ENCODE data around the gene COL4A2.

The COL4A2 gene

DNA sequence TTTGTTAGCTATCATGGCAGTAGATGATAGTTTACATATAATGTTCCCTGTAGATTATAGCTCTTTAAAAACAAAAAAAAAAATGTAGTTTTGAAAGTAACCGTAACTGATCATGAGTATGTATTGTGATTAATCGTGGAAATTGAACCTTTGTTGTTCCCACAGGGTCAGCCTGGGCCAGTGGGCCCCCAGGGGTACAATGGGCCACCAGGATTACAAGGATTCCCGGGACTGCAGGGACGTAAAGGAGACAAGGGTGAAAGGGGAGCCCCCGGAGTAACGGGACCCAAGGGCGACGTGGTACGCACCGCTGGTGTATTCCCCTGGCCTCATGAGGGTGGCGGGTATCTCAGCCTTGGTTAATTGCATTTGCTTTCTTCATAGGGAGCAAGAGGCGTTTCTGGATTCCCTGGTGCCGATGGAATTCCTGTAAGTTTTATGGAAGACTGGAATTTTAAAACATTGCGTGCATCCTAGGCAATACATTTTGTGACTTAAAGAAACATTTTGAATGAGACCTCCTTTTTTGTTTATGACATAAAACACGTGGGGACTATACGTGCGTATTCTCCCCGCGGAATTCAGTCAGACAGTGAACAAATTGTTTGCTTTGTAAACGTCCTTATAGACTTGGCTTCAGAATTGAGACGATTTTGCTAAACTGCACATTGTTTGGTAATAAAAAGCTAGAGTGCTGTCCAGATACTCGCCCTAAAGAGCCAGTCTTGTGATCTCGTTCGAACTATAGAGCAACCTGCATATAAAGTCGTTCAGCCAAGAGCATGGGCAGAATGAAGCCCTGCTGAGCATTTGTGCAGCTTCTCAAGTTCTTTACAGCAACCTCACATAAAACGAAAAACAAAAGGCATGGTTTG, 117.7 kb downstream of the COL4A2 start:
- Histone ChIP-seq H3K27ac (ENCODE audit: insufficient read depth, low read depth, low read length, poor library complexity, severe bottlenecking) (no peak overlapping the region), H3K27me3 (ENCODE audit: control insufficient read depth, insufficient read depth, low read length, poor library complexity, severe bottlenecking) (no peaks in the 10 kb centered on the region)
- 90 to 91% methylated on average over 26 of the region's 26 CpGs for WGBS, 2 experiments

DNA sequence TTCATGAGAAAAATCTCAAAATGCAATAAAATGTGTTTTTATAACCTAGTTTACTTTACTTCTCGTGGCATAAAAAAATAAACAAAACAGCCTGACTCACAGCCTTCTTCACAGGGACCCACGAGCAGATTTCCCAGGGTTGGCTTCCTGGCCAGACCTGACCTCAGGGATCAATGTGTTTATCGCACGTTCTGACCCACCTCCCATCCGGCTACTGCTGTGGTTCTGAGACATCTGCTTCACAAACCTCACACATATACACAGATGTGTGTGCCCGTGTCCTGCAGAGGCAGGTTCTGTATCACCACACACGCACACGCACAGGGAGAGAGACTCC, 118.3 kb downstream of the COL4A2 start:
- 96 to 98% methylated on average over 8 of the region's 8 CpGs for WGBS, 2 experiments
- H3K27ac ChIP-seq (ENCODE audit: insufficient read depth, low read depth, low read length, poor library complexity, severe bottlenecking): no peak overlapping the region
- no peak overlapping the region for H3K4me3 ChIP-seq (ENCODE audit: insufficient read depth, low read depth, low read length)

More for the DNA sequence above, 117.7 kb downstream of the COL4A2 start:
- Histone ChIP-seq H3K36me3 (ENCODE audit: control insufficient read depth, insufficient read depth, low read length) (peaks cover 2% of the 10 kb centered on the region), H3K9me3 (ENCODE audit: control insufficient read depth, low read length) (no peaks in the 10 kb centered on the region), H3K4me1 (ENCODE audit: control insufficient read depth, insufficient read depth, low read length) (no peaks in the 10 kb centered on the region), H3K4me3 (ENCODE audit: insufficient read depth, low read depth, low read length) (no peak overlapping the region)

DNA sequence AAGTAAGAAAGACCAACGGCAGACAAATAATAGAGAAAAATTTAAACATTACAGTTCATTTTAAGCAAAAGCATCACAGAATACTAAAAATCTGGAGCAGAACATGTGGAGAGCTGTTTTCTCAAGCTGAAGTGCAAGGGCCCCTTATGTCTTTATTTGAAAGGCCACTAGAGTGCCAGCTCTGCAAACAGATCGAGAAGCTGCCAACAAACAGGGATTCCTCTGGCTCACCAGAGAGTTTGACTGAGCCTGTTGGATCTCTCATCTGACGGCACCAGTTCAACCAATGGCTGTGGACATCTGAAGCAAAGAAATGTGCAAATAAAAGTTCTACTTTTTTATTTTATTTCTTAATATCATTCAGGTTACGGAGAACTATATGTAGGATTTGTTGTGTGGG, 119.7 kb downstream of the COL4A2 start:
- no peaks in the 10 kb centered on the region for H3K9me3 ChIP-seq (ENCODE audit: control insufficient read depth, low read length)
- 84 to 95% methylated on average over 4 of the region's 4 CpGs for WGBS, 2 experiments
- H3K4me3 ChIP-seq (ENCODE audit: insufficient read depth, low read depth, low read length): no peak overlapping the region
- H3K27ac ChIP-seq (ENCODE audit: insufficient read depth, low read depth, low read length, poor library complexity, severe bottlenecking): no peak overlapping the region
- H3K4me1 ChIP-seq (ENCODE audit: control insufficient read depth, insufficient read depth, low read length): no peaks in the 10 kb centered on the region
- peaks cover 11% of the 10 kb centered on the region for H3K36me3 ChIP-seq (ENCODE audit: control insufficient read depth, insufficient read depth, low read length)
- H3K27me3 ChIP-seq (ENCODE audit: control insufficient read depth, insufficient read depth, low read length, poor library complexity, severe bottlenecking): no peaks in the 10 kb centered on the region

More for the DNA sequence above, 118.3 kb downstream of the COL4A2 start:
- Histone ChIP-seq H3K27me3 (ENCODE audit: control insufficient read depth, insufficient read depth, low read length, poor library complexity, severe bottlenecking) (no peaks in the 10 kb centered on the region), H3K9me3 (ENCODE audit: control insufficient read depth, low read length) (no peaks in the 10 kb centered on the region), H3K36me3 (ENCODE audit: control insufficient read depth, insufficient read depth, low read length) (peaks cover 6% of the 10 kb centered on the region), H3K4me1 (ENCODE audit: control insufficient read depth, insufficient read depth, low read length) (no peaks in the 10 kb centered on the region)

DNA sequence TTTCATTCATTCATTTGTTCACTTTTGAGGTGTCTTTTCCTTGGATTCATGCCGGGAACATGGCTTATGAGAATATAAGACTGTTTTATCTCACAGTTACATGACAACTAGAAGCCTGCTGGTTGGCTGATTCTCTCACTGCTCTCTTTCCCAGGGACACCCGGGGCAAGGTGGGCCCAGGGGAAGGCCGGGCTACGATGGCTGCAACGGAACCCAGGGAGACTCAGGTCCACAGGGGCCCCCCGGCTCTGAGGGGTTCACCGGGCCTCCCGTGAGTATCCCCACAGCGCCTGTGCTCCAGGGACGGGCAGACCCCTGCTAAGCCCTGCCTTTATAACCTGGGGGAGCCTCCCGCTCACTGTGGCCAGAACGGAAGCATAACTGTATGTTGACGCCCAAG, 121.2 kb downstream of the COL4A2 start:
- H3K4me3 ChIP-seq (ENCODE audit: insufficient read depth, low read depth, low read length): no peak overlapping the region
- H3K27ac ChIP-seq (ENCODE audit: insufficient read depth, low read depth, low read length, poor library complexity, severe bottlenecking): no peak overlapping the region
- 95 to 96% methylated on average over 13 of the region's 13 CpGs for whole genome bisulfite sequencing, 2 experiments
- H3K4me1 ChIP-seq (ENCODE audit: control insufficient read depth, insufficient read depth, low read length): no peaks in the 10 kb centered on the region
- no peaks in the 10 kb centered on the region for H3K9me3 ChIP-seq (ENCODE audit: control insufficient read depth, low read length)
- no peaks in the 10 kb centered on the region for H3K27me3 ChIP-seq (ENCODE audit: control insufficient read depth, insufficient read depth, low read length, poor library complexity, severe bottlenecking)
- H3K36me3 ChIP-seq (ENCODE audit: control insufficient read depth, insufficient read depth, low read length): peaks cover 11% of the 10 kb centered on the region

DNA sequence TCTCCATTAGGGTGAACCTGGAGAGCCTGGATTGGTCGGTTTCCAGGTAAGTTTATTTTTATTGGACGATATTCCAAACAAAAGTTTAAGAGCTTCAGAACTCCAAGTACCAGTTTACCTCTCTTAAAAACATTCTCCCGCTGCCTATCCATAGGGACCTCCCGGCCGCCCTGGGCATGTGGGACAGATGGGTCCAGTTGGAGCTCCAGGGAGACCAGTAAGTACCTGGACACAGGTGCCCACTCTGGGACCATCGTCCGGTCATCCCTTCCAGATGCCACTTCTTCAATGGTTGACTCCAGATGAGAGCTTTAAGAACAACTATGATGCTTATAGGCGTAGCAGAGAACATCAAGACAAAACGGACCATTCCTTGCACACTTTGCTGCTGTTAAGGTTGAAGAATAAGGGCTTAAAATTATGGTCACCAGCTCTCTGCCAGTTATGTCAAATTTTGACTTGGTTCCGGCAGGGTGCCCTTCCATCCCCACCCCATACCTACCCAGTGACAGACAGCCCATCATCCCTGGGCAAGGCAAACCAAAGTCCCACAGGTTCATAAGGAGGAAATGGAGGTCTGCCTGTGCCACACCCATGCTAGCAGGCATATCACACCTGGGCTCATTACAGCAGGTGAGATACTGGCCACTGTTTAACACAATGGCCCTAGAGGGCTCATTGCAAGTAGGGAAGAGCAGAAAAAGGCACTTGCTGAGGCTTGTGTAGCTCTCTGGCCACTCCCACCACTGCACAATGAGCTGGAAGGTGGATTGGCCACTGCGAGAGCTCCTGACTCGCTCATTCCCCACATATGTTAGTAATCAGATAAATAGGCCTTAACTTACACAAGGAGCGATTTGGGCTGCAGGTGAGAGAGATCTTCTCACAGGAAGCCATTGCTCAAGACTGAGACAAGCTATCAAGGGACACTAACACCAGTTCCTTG, 123.6 kb downstream of the COL4A2 start:
- Histone ChIP-seq H3K4me1 (ENCODE audit: control insufficient read depth, insufficient read depth, low read length) (no peaks in the 10 kb centered on the region), H3K4me3 (ENCODE audit: insufficient read depth, low read depth, low read length) (no peak overlapping the region), H3K36me3 (ENCODE audit: control insufficient read depth, insufficient read depth, low read length) (peaks cover 8% of the 10 kb centered on the region), H3K27ac (ENCODE audit: insufficient read depth, low read depth, low read length, poor library complexity, severe bottlenecking) (no peak overlapping the region), H3K9me3 (ENCODE audit: control insufficient read depth, low read length) (no peaks in the 10 kb centered on the region), H3K27me3 (ENCODE audit: control insufficient read depth, insufficient read depth, low read length, poor library complexity, severe bottlenecking) (no peaks in the 10 kb centered on the region)
- 93 to 95% methylated on average over 13 of the region's 13 CpGs for WGBS, 2 experiments

DNA sequence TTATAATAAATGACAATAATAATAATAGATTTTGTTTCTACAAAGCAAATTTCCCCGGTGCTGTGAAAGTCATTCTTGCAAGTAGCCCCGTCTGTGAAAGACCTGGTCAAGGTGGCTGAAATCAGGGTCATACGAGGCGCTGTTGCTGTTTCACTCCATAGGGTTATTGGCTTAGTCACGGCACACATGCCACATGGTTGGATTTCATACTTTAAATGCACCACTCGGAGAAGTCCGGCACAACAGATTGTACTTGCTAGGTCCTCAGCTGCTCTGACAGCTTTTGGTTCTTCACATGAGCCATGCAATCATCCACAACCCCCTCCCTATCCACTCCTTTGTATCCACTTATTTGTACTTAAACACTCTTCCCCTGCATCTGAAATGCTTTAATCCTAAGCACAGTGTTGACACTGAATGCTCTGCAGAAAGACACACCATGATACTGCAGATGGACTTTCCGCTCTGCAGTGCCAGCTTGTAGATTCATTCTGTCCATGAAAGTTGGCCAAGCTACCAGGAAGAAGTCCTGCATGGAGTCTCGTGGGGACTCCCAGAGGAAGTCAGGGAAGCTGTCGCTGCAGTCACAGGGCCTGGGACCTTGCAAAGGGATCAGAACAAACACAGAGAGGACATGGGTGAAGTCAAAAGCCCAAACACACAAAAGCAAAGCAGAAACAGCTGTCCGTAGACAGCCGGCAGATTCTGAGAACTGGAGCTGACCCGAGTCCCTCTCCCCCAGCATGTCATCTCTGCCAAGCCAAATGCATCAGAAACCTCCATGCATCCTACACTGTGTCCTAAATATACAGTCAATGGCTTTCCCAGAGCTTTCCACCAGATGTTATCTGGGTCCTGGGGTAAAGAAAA, 124.6 kb downstream of the COL4A2 start:
- 95 to 96% methylated on average over 13 of the region's 13 CpGs for WGBS, 2 experiments
- Histone ChIP-seq H3K4me3 (ENCODE audit: insufficient read depth, low read depth, low read length) (no peak overlapping the region), H3K27me3 (ENCODE audit: control insufficient read depth, insufficient read depth, low read length, poor library complexity, severe bottlenecking) (no peaks in the 10 kb centered on the region), H3K9me3 (ENCODE audit: control insufficient read depth, low read length) (no peaks in the 10 kb centered on the region), H3K36me3 (ENCODE audit: control insufficient read depth, insufficient read depth, low read length) (peaks cover 8% of the 10 kb centered on the region), H3K4me1 (ENCODE audit: control insufficient read depth, insufficient read depth, low read length) (no peaks in the 10 kb centered on the region), H3K27ac (ENCODE audit: insufficient read depth, low read depth, low read length, poor library complexity, severe bottlenecking) (no peak overlapping the region)

DNA sequence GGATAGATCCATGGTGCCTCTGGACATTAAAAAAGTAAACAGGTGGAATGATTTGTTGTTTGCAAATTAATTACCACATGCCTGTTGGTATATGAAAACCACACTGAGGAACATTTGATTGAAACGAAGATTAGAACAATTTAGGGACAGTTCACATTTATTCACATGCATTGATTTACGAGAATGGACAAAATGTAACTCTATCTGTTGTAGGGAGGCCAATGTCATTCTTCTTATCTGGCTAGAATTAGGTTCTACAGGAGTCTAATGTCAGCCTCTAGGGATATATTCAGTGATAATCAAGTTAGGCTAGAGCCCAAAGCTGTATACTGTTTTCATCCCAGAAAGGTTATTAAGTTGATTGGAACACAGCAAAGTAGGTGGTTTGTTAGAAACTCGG, 125.4 kb downstream of the COL4A2 start:
- H3K27ac ChIP-seq (ENCODE audit: insufficient read depth, low read depth, low read length, poor library complexity, severe bottlenecking): no peak overlapping the region
- H3K36me3 ChIP-seq (ENCODE audit: control insufficient read depth, insufficient read depth, low read length): peaks cover 8% of the 10 kb centered on the region
- WGBS, 2 experiments: 92 to 96% methylated on average over 3 of the region's 3 CpGs
- no peaks in the 10 kb centered on the region for H3K27me3 ChIP-seq (ENCODE audit: control insufficient read depth, insufficient read depth, low read length, poor library complexity, severe bottlenecking)
- no peaks in the 10 kb centered on the region for H3K4me1 ChIP-seq (ENCODE audit: control insufficient read depth, insufficient read depth, low read length)
- no peak overlapping the region for H3K4me3 ChIP-seq (ENCODE audit: insufficient read depth, low read depth, low read length)
- no peaks in the 10 kb centered on the region for H3K9me3 ChIP-seq (ENCODE audit: control insufficient read depth, low read length)

DNA sequence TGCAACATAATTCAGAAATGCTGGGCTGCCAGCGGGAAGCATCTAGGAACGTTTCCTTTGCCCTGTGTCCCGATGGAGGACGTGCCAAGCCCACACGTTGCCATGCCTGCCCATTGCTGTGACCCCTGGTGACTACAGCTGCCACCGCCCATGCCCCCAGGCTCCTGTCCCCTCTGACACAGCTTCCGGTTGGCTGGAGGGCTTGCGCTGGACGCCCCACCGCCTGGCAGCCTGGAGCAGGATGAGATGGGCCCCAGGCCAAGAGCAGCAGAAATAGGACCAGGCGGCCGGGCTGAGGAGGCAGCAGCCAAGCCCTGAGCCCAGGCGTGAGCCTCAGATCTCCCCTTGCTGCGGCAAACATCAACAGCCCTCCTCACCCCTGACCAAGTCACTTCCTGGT, 125.9 kb downstream of the COL4A2 start:
- Histone ChIP-seq H3K9me3 (ENCODE audit: control insufficient read depth, low read length) (no peaks in the 10 kb centered on the region), H3K4me3 (ENCODE audit: insufficient read depth, low read depth, low read length) (no peak overlapping the region), H3K27me3 (ENCODE audit: control insufficient read depth, insufficient read depth, low read length, poor library complexity, severe bottlenecking) (no peaks in the 10 kb centered on the region), H3K36me3 (ENCODE audit: control insufficient read depth, insufficient read depth, low read length) (peaks cover 11% of the 10 kb centered on the region), H3K27ac (ENCODE audit: insufficient read depth, low read depth, low read length, poor library complexity, severe bottlenecking) (no peak overlapping the region), H3K4me1 (ENCODE audit: control insufficient read depth, insufficient read depth, low read length) (no peaks in the 10 kb centered on the region)
- 87 to 89% methylated on average over 14 of the region's 14 CpGs for whole genome bisulfite sequencing, 2 experiments

DNA sequence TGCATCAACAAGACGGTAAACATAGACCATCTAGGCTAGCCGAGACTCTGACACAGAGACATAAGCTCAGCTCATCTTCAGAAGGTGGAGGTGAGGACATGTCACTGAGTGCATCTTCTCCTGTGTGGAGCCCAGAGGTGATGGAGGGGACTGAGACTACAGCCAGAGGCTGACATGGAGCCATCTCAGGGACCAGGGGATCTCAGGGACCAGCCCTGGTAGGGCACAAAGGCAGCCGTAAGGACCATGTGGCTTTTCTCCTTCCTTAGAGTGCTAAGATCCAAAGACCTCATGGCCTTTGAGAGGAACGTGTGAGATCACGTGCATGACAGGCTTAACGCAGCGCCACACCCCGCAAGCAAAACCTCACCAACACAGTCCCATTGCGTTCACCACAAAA, 127.5 kb downstream of the COL4A2 start:
- Histone ChIP-seq H3K27me3 (ENCODE audit: control insufficient read depth, insufficient read depth, low read length, poor library complexity, severe bottlenecking) (no peaks in the 10 kb centered on the region), H3K36me3 (ENCODE audit: control insufficient read depth, insufficient read depth, low read length) (peaks cover 18% of the 10 kb centered on the region), H3K9me3 (ENCODE audit: control insufficient read depth, low read length) (no peaks in the 10 kb centered on the region), H3K27ac (ENCODE audit: insufficient read depth, low read depth, low read length, poor library complexity, severe bottlenecking) (no peak overlapping the region), H3K4me1 (ENCODE audit: control insufficient read depth, insufficient read depth, low read length) (no peaks in the 10 kb centered on the region), H3K4me3 (ENCODE audit: insufficient read depth, low read depth, low read length) (no peak overlapping the region)
- WGBS, 2 experiments: 94 to 96% methylated on average over 9 of the region's 9 CpGs
